ENCODE measurements around the gene ELP1.
"Not testable (repeated sequence)": the region's sequence is repeated elsewhere in the genome, so short reads cannot be mapped to it uniquely, and the experiment has no call there.

ELP1 gene

DNA sequence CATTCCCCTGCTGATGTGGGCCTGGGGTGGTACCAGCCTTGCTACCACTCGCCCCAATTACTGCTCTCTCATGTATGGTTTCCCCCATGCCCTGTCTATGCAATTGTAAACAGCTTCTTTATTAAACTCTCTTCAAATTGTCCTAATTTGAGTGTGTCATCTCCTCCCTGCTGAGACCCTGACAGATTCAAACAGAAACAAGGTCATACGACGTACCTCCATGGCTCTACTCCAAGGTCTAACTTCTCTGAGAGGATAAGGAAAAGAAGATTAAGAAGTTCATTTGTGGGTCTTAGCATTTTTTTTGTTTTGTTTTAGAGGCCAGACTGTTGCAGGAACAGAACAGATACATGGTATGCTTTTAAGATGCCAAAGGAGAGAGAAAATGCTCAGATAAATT lies 38.3 kb upstream of the ELP1 start:
- Histone ChIP-seq H3K36me3 (ENCODE audit: control insufficient read depth, insufficient read depth, low read length) (peaks cover 1% of the 10 kb centered on the region; the same call in 1 of the 2 replicates), H3K27me3 (replicated peaks; ENCODE audit: control insufficient read depth, insufficient read depth, low read length) (no peaks in the 10 kb centered on the region), H3K4me3 (replicated peaks; ENCODE audit: low read depth, low read length) (no peak overlapping the region)
- TF ChIP-seq, protein P1, sequence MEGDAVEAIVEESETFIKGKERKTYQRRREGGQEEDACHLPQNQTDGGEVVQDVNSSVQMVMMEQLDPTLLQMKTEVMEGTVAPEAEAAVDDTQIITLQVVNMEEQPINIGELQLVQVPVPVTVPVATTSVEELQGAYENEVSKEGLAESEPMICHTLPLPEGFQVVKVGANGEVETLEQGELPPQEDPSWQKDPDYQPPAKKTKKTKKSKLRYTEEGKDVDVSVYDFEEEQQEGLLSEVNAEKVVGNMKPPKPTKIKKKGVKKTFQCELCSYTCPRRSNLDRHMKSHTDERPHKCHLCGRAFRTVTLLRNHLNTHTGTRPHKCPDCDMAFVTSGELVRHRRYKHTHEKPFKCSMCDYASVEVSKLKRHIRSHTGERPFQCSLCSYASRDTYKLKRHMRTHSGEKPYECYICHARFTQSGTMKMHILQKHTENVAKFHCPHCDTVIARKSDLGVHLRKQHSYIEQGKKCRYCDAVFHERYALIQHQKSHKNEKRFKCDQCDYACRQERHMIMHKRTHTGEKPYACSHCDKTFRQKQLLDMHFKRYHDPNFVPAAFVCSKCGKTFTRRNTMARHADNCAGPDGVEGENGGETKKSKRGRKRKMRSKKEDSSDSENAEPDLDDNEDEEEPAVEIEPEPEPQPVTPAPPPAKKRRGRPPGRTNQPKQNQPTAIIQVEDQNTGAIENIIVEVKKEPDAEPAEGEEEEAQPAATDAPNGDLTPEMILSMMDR (IDR thresholded peaks at IDR 0.05; ENCODE audit: insufficient read depth, low read length, poor library complexity, severe bottlenecking), result no peak
- no peak for DNase-seq (ENCODE audit: extremely low read depth, insufficient read length)

DNA sequence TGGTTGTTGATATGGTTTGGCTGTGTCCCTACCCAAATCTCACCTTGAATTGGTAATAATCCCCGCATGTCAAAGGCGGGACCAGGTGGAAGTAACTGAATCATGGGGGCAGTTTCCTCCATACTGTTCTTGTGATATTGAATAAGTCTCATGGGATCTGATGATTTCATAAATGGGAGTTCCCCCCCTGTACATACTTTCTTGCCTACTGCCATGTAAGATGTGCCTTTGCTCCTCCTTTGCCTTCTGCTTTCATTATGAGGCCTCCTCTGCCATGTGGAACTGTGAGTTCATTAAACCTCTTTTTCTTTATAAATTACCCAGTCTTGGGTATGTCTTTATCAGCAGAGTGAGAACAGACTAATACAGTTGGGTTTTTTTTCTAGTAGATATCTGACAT lies 37.5 kb upstream of the ELP1 start:
- H3K27me3 ChIP-seq (replicated peaks; ENCODE audit: control insufficient read depth, insufficient read depth, low read length); DNase-seq (ENCODE audit: extremely low read depth, insufficient read length); H3K4me3 ChIP-seq (replicated peaks; ENCODE audit: low read depth, low read length); H3K36me3 ChIP-seq (ENCODE audit: control insufficient read depth, insufficient read depth, low read length): not testable (repeated sequence)

DNA sequence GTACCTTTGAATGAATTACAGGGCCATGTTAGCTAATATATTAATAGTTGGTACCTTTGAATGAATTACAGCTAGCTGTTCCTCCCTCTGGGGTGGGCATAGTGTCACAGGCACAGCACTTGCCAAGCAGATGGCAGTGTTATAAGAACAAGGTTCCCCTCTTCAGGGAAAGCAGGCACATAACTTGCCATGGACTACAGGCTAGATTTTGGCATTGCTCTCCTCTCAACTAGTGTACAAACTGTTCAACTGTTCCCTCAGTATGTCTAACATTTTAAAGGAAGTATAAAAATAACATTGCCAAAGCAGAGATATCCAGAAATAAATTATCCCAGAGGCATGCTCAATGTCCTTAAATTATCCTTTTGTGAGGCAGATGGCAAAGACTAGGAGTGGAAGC lies 34.0 kb upstream of the ELP1 start:
- TF ChIP-seq, protein P1 (IDR thresholded peaks at IDR 0.05; ENCODE audit: insufficient read depth, low read length, poor library complexity, severe bottlenecking), result no peak
- no peaks in the 10 kb centered on the region; the same call in 1 of the 2 replicates for H3K27me3 ChIP-seq (replicated peaks; ENCODE audit: control insufficient read depth, insufficient read depth, low read length)
- no peak overlapping the region for H3K4me3 ChIP-seq (replicated peaks; ENCODE audit: low read depth, low read length)
- peaks cover 1% of the 10 kb centered on the region; the same call in 1 of the 2 replicates for H3K36me3 ChIP-seq (ENCODE audit: control insufficient read depth, insufficient read depth, low read length)
- DNase-seq (ENCODE audit: extremely low read depth, insufficient read length), result no peak

DNA sequence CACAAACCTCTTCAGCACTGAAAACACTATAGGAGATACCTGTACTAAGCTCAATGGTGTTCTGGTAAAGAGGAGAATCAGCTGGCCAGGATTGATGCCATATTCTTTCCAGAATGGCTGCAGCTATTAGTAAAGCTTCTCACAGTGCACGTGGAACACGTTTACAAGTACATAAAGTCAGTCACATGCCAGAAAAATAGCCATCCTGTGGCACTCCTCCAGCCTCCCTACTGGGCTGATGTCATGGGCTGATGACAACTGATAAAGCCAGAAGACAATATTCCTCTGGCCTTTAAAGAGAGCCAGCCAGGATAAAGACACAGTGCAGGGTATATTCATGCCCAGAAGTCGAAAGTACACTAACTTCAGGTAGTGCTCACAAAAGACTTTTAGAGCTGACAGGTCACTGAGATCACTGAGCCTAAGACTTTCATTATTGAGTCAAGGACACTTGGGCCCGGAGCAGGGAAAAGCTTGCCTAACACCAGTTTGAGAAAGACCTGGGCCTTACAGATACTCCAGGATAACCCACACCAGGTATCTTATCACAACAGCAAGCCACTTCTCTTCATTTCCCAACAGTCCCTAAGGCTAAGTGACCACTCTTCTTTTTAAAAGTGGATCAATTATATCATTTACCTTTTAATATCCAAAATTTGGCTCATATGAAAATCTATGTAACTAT lies 29.7 kb upstream of the ELP1 start:
- TF ChIP-seq, protein P1 (IDR thresholded peaks at IDR 0.05; ENCODE audit: insufficient read depth, low read length, poor library complexity, severe bottlenecking), result no peak
- H3K4me3 ChIP-seq (replicated peaks; ENCODE audit: low read depth, low read length), result no peak overlapping the region
- no peak for DNase-seq (ENCODE audit: extremely low read depth, insufficient read length)
- no peaks in the 10 kb centered on the region for H3K36me3 ChIP-seq (ENCODE audit: control insufficient read depth, insufficient read depth, low read length)
- H3K27me3 ChIP-seq (replicated peaks; ENCODE audit: control insufficient read depth, insufficient read depth, low read length), result no peaks in the 10 kb centered on the region; the same call in 1 of the 2 replicates

DNA sequence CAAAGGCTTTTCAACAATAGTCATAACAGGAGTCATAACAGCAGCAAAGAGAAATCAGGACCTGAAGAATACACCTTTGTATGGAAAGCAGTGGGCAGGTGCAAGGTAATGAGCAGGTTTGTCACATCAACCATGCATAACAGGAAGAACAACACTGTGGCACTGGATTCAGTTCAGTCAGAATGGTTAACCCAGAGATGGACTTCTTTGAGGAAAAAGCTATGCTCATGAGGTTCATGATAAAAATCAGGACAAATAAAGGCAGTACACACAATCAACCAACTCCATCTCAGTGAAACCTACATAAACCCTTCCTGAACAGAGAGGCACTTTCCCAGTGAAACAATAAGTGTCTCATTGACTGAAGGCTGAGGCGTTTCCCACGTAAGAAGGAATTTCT lies 27.2 kb upstream of the ELP1 start:
- Histone ChIP-seq H3K27me3 (replicated peaks; ENCODE audit: control insufficient read depth, insufficient read depth, low read length) (no peaks in the 10 kb centered on the region; the same call in 1 of the 2 replicates), H3K4me3 (replicated peaks; ENCODE audit: low read depth, low read length) (no peak overlapping the region), H3K36me3 (ENCODE audit: control insufficient read depth, insufficient read depth, low read length) (no peaks in the 10 kb centered on the region)
- TF ChIP-seq, protein P1 (IDR thresholded peaks at IDR 0.05; ENCODE audit: insufficient read depth, low read length, poor library complexity, severe bottlenecking), result no peak
- DNase-seq (ENCODE audit: extremely low read depth, insufficient read length), result no peak

DNA sequence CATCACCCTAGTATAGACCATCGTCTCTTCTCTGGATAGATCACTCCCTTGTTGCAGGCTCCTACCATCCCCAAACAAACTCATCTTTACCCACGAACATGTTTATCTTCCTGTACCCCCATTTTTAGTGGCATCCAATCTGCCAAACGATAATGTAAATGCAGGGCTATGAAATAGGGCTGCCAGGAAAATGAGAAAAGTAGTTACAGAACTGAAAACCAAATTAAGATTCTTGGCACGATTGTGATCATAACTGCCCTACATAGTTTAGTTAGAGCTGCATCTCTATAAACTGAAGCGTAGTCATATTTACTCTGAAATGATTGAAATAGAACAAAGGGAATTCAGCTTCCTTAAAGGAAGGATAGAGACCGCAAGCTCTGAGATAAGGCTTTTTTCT lies 26.4 kb upstream of the ELP1 start:
- no peak for DNase-seq (ENCODE audit: extremely low read depth, insufficient read length)
- no peaks in the 10 kb centered on the region for H3K36me3 ChIP-seq (ENCODE audit: control insufficient read depth, insufficient read depth, low read length)
- no peaks in the 10 kb centered on the region; the same call in 1 of the 2 replicates for H3K27me3 ChIP-seq (replicated peaks; ENCODE audit: control insufficient read depth, insufficient read depth, low read length)
- H3K4me3 ChIP-seq (replicated peaks; ENCODE audit: low read depth, low read length), result no peak overlapping the region
- TF ChIP-seq, protein P1 (IDR thresholded peaks at IDR 0.05; ENCODE audit: insufficient read depth, low read length, poor library complexity, severe bottlenecking), result no peak
